Measurements from ENCODE around the gene ZNF112. TPM values are rescaled to one million over a fixed set of nuclear protein-coding genes. Genes with fewer than 3 reads are reported as not detected.

Gene ZNF112
- polyA plus RNA-seq, 1 of the 3 experiments (the other 2 are of a cell fraction): 2.5 TPM

DNA sequence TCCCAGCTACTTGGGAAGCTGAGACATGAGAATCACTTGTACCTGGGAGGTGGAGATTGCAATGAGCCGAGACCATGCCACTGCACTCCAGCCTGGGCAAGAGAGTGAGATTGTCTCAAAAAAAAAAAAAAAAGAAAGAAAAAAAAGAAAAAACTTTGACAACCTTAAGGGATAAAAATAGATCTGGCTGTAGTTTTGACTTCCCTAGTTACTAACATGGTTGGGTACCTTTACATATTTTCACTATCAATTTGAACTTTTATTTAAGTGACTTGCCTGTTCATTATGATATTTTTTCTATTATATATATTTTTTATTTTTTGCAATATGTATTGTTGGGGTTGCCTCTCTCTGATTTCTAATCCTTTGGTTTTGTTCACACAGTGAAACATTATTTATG is 43.2 kb downstream of the ZNF112 start:
- H3K36me3 ChIP-seq (replicated peaks in 1 of 2; ENCODE audit: control insufficient read depth in 1 of 2, insufficient read depth in 2 of 2, low read length in 1 of 2): peaks cover 0 to 6% of the 10 kb centered on the region in 2 experiments
- TF ChIP-seq RCOR1 (IDR thresholded peaks at IDR 0.05; ENCODE audit: low read length) (no peak), NRF1 (IDR thresholded peaks at IDR 0.05; ENCODE audit: low read depth, low read length) (no peak)
- no peaks in the 10 kb centered on the region for H3K27me3 ChIP-seq (ENCODE audit: insufficient read depth)
- H3K4me3 ChIP-seq (ENCODE audit: low read depth in 2 of 2, low read length in 1 of 2): no peak overlapping the region
- H3K9me3 ChIP-seq: 0 out of 2 replicates have a peak, but pooled peaks cover under 1% of the 10 kb centered on the region
- H3K9ac ChIP-seq: no peak overlapping the region
- no peaks in the 10 kb centered on the region for H3K79me2 ChIP-seq (ENCODE audit: insufficient read depth)
- no peak overlapping the region for H2AFZ ChIP-seq (ENCODE audit: low read depth)
- H3K27ac ChIP-seq (ENCODE audit: low read depth in 2 of 2, low read length in 1 of 2): no peak overlapping the region
- no peaks in the 10 kb centered on the region for H3F3A ChIP-seq (replicated peaks; ENCODE audit: insufficient read depth)
- no peak overlapping the region for H3K4me2 ChIP-seq
- DNase-seq: no peak
- POLR2A ChIA-PET: no interaction called here
- H3K4me1 ChIP-seq (ENCODE audit: control insufficient read depth in 1 of 2, insufficient read depth in 2 of 2, low read depth in 1 of 2, low read length in 1 of 2): no peaks in the 10 kb centered on the region
- H4K20me1 ChIP-seq (ENCODE audit: insufficient read depth): no peaks in the 10 kb centered on the region
- H3K9me2 ChIP-seq: no peaks in the 10 kb centered on the region
- WGBS (ENCODE audit: low lambda C conversion rate): 84% methylated on average over 1 of the region's 1 CpG
- CTCF ChIA-PET: no interaction called here

DNA sequence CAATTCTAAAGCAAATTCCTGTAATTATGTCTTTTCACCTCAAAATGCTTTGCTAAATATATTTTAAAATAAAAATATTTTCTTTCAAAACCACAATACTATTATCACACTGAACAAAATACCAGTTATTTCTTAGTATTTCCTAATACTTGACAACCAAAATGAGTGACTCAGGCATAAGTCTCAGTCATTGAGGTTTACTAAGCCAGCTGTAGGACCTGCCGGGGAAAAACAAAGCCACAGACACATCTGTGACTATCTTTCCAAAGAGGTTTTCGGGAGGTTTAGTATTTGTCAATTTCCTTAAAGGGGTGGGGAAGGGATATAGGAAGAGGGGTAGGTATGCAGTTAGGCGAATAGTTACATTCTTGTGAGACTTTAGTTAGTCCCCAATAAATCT is 48.5 kb downstream of the ZNF112 start:
- Histone ChIP-seq H3K4me2 (no peak overlapping the region), H3K9me3 (no peaks in the 10 kb centered on the region), H3K9ac (no peak overlapping the region), H3K9me2 (no peaks in the 10 kb centered on the region), H3K4me1 (ENCODE audit: control insufficient read depth in 1 of 2, insufficient read depth in 2 of 2, low read depth in 1 of 2, low read length in 1 of 2) (peaks cover 0 to 4% of the 10 kb centered on the region in 2 experiments; a peak in 2 of 4 replicates), H3K27ac (ENCODE audit: low read depth in 2 of 2, low read length in 1 of 2) (no peak overlapping the region), H3K4me3 (ENCODE audit: low read depth in 2 of 2, low read length in 1 of 2) (no peak overlapping the region), H3K36me3 (replicated peaks in 1 of 2; ENCODE audit: control insufficient read depth in 1 of 2, insufficient read depth in 2 of 2, low read length in 1 of 2) (no peaks in the 10 kb centered on the region), H3K27me3 (ENCODE audit: insufficient read depth) (no peaks in the 10 kb centered on the region), H4K20me1 (ENCODE audit: insufficient read depth) (no peaks in the 10 kb centered on the region), H3F3A (replicated peaks; ENCODE audit: insufficient read depth) (peaks cover 10% of the 10 kb centered on the region), H3K79me2 (ENCODE audit: insufficient read depth) (peaks cover 3% of the 10 kb centered on the region), H2AFZ (ENCODE audit: low read depth) (no peak overlapping the region)
- ChIA-PET POLR2A (no interaction called here), CTCF (no interaction called here)
- 72% methylated on average over 3 of the region's 3 CpGs for WGBS (ENCODE audit: low lambda C conversion rate)
- no peak for DNase-seq
- TF ChIP-seq, protein P1, sequence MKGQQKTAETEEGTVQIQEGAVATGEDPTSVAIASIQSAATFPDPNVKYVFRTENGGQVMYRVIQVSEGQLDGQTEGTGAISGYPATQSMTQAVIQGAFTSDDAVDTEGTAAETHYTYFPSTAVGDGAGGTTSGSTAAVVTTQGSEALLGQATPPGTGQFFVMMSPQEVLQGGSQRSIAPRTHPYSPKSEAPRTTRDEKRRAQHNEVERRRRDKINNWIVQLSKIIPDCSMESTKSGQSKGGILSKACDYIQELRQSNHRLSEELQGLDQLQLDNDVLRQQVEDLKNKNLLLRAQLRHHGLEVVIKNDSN (IDR thresholded peaks at IDR 0.05; ENCODE audit: borderline replicate concordance, low read depth): no peak
- TF ChIP-seq EZH2phosphoT487 (IDR thresholded peaks at IDR 0.05; ENCODE audit: borderline replicate concordance, low read depth): no peak
- TF ChIP-seq, protein P2, sequence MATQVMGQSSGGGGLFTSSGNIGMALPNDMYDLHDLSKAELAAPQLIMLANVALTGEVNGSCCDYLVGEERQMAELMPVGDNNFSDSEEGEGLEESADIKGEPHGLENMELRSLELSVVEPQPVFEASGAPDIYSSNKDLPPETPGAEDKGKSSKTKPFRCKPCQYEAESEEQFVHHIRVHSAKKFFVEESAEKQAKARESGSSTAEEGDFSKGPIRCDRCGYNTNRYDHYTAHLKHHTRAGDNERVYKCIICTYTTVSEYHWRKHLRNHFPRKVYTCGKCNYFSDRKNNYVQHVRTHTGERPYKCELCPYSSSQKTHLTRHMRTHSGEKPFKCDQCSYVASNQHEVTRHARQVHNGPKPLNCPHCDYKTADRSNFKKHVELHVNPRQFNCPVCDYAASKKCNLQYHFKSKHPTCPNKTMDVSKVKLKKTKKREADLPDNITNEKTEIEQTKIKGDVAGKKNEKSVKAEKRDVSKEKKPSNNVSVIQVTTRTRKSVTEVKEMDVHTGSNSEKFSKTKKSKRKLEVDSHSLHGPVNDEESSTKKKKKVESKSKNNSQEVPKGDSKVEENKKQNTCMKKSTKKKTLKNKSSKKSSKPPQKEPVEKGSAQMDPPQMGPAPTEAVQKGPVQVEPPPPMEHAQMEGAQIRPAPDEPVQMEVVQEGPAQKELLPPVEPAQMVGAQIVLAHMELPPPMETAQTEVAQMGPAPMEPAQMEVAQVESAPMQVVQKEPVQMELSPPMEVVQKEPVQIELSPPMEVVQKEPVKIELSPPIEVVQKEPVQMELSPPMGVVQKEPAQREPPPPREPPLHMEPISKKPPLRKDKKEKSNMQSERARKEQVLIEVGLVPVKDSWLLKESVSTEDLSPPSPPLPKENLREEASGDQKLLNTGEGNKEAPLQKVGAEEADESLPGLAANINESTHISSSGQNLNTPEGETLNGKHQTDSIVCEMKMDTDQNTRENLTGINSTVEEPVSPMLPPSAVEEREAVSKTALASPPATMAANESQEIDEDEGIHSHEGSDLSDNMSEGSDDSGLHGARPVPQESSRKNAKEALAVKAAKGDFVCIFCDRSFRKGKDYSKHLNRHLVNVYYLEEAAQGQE (IDR thresholded peaks at IDR 0.05; ENCODE audit: low read depth, low read length): no peak
- no peak for TF ChIP-seq MEF2A (IDR thresholded peaks at IDR 0.05; ENCODE audit: borderline replicate concordance, low read depth)
- no peak for TF ChIP-seq RCOR1 (IDR thresholded peaks at IDR 0.05; ENCODE audit: low read length)
- TF ChIP-seq, protein P3, sequence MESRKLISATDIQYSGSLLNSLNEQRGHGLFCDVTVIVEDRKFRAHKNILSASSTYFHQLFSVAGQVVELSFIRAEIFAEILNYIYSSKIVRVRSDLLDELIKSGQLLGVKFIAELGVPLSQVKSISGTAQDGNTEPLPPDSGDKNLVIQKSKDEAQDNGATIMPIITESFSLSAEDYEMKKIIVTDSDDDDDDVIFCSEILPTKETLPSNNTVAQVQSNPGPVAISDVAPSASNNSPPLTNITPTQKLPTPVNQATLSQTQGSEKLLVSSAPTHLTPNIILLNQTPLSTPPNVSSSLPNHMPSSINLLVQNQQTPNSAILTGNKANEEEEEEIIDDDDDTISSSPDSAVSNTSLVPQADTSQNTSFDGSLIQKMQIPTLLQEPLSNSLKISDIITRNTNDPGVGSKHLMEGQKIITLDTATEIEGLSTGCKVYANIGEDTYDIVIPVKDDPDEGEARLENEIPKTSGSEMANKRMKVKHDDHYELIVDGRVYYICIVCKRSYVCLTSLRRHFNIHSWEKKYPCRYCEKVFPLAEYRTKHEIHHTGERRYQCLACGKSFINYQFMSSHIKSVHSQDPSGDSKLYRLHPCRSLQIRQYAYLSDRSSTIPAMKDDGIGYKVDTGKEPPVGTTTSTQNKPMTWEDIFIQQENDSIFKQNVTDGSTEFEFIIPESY (IDR thresholded peaks at IDR 0.05; ENCODE audit: borderline replicate concordance, low read depth): no peak
- no peak for TF ChIP-seq GATA2 (CRISPR knock-in tag; IDR thresholded peaks at IDR 0.05)
- TF ChIP-seq, protein P4, sequence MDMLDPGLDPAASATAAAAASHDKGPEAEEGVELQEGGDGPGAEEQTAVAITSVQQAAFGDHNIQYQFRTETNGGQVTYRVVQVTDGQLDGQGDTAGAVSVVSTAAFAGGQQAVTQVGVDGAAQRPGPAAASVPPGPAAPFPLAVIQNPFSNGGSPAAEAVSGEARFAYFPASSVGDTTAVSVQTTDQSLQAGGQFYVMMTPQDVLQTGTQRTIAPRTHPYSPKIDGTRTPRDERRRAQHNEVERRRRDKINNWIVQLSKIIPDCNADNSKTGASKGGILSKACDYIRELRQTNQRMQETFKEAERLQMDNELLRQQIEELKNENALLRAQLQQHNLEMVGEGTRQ (IDR thresholded peaks at IDR 0.05; ENCODE audit: borderline replicate concordance, low read depth, low read length): no peak
- no peak for TF ChIP-seq RFX5 (IDR thresholded peaks at IDR 0.05; ENCODE audit: low read length)
- TF ChIP-seq, protein P5, sequence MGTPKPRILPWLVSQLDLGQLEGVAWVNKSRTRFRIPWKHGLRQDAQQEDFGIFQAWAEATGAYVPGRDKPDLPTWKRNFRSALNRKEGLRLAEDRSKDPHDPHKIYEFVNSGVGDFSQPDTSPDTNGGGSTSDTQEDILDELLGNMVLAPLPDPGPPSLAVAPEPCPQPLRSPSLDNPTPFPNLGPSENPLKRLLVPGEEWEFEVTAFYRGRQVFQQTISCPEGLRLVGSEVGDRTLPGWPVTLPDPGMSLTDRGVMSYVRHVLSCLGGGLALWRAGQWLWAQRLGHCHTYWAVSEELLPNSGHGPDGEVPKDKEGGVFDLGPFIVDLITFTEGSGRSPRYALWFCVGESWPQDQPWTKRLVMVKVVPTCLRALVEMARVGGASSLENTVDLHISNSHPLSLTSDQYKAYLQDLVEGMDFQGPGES (IDR thresholded peaks at IDR 0.05; ENCODE audit: low read depth, low read length): no peak
- no peak for TF ChIP-seq RXRA (IDR thresholded peaks at IDR 0.05; ENCODE audit: borderline replicate concordance, low read depth)
- TF ChIP-seq GABPA (IDR thresholded peaks at IDR 0.05; ENCODE audit: low read depth): no peak
- TF ChIP-seq, protein P6, sequence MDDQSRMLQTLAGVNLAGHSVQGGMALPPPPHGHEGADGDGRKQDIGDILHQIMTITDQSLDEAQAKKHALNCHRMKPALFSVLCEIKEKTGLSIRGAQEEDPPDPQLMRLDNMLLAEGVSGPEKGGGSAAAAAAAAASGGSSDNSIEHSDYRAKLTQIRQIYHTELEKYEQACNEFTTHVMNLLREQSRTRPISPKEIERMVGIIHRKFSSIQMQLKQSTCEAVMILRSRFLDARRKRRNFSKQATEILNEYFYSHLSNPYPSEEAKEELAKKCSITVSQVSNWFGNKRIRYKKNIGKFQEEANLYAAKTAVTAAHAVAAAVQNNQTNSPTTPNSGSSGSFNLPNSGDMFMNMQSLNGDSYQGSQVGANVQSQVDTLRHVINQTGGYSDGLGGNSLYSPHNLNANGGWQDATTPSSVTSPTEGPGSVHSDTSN (IDR thresholded peaks at IDR 0.05): no peak
- TF ChIP-seq JUND (IDR thresholded peaks at IDR 0.05): no peak
- no peak for TF ChIP-seq NRF1 (IDR thresholded peaks at IDR 0.05; ENCODE audit: low read depth, low read length)
- TF ChIP-seq, protein P7, sequence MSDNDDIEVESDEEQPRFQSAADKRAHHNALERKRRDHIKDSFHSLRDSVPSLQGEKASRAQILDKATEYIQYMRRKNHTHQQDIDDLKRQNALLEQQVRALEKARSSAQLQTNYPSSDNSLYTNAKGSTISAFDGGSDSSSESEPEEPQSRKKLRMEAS (IDR thresholded peaks at IDR 0.05; ENCODE audit: low read depth): no peak

All from SK-N-SH (cell line).